Measurements from ENCODE around the gene CFAP54.
"Not testable (repeated sequence)": the region's sequence is repeated elsewhere in the genome, so short reads cannot be mapped to it uniquely, and the experiment has no call there.

CFAP54 gene, protein sequence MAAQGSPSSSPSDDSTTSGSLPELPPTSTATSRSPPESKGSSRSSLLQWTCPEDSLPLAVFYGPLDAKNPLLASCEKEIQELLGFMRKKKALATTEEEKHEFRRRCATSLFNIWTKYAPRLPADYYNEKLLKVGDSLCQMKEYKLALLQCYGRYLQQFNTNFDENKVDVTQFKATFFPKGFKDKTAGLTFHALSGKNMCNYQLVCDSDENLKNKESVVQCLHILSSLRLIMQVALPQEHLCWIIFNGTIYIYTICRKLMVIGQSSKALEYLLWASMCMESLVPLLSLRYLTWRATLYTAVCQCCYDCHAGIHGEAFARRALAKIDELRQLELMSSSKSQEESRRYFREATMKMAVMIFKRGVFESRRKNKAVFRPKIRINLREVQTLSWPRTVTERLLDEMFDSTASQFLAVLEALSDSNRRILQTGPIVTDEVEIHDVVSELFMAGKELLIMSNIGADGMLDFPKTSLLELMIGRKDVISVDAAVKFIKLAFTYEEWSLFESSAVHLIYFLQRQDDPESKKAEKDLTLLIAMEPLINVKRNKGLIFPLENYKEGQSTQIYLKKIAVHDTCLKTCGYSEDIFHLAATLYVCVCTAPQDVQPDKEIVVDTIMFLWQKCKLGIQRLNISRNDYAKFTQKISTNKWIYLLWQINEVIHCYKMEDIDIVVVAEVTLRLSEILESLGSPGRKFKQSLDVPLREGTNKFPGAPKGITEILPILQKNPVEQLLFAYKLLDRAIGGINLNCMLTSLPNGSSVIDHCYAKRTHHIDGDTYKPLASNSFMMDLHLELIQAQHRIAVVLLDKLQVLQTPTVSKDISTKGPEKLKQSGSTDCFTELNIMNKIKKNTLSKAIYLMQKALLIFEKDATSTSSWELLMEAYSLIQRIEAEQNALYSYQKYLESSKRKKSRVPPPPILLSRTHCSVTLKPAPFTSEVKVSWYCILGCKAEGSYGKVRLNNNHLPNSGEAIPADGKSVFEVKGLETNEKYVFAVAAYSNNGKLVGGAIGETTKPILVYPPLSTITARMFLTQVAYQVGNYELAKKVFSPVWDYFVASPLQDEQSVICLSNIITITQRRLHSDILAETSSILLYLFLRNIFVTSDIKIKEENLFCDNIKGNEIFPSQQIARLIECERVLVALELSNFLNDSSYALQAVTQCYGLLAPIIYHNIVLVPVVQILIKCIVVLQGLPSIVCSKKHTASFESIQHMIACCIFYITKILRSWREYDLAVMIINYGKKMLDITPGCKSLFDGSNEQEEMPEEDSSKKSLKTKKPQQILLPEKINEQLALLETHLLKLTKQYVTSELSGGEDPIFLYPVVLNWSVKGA (N-terminal part only)

DNA sequence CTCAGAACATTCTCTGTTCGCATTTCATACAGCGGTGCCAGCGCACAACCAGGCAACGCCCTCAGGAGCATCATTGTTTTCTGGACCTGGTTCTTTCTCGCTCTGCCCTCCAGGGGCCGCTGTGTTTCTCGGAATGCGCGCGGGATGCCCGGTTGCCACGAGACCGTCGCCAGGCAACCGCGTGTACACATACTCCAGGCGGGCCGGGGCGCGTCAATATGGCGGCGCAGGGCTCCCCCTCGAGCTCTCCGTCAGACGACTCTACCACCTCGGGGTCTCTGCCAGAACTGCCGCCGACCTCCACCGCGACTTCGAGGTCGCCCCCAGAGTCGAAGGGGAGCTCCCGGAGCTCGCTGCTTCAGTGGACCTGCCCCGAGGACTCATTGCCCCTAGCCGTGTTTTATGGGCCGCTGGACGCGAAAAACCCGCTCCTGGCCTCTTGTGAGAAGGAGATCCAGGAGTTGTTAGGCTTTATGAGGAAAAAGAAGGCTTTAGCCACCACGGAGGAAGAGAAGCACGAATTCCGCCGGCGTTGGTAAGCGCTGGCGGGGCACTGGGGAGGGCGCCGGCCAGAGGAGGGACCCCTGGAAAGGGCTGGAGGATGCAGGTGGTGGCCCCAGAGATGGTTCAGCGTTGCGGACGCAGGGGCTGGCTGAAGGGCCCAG, at the start of gene CFAP54:
TSS of gene CFAP54 (plus strand) at position 186 of the 665 bp plus-strand sequence. CDS start at position 219, 33 bp downstream.
- DNase-seq (ENCODE audit: low read depth) = peak; percentile 92

DNA sequence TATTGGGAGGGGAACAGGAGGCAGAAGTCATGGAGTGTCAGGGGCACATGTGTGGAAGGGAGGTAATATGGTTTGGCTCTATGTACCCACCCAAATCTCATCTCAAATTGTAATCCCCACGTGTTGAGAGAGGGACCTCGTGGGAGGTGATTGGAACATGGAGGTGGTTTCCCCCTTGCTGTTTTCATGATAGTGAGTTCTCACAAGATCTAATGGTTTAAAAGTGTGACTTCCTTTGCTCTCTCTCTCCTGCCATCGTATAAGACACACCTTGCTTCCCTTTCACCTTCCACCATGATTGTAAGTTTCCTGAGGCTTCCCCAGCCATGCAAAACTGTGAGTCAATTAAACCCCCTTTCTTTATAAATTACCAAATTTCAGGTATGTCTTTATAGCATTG, 47.6 kb upstream of the CFAP54 start:
- no peak for DNase-seq (ENCODE audit: low read depth)

DNA sequence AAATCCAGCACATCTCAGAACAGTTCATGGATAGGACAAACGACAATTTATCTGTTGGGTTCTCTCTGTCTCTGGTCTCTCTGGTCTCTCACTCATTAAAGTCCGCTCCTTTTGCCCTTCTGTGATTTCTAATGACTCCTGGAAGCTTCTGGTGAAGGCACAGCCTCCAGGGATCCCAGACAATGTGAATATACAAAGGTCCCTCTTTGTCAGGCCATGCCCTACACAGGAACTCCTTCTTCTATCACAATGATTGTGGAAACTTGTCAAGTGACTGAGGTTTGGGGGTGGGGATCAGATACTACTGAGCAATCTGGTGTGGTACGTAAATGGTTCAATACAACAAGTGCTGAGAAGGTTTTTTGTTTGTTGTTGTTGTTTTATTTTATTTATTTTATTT, 46.5 kb upstream of the CFAP54 start:
- DNase-seq (ENCODE audit: low read depth) = no peak

DNA sequence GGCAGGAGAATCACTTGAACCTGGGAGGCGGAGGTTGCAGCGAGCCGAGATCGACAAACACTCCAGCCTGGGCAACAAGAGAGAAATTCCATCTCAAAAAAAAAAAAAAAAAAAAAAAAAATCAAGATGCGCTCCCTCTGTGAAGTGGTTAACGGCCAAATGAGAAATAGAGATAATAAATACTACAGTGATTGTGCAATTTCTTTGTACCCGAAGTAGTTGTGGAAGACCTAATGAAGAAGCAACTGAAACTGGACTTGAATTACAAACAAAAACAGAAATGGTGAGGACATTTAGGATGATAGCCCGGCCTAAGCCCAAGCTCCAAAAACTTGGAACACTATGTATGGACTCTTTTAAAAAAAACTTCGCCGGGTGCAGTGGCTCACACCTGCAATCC, 45.0 kb upstream of the CFAP54 start:
- DNase-seq (ENCODE audit: low read depth) = no peak

DNA sequence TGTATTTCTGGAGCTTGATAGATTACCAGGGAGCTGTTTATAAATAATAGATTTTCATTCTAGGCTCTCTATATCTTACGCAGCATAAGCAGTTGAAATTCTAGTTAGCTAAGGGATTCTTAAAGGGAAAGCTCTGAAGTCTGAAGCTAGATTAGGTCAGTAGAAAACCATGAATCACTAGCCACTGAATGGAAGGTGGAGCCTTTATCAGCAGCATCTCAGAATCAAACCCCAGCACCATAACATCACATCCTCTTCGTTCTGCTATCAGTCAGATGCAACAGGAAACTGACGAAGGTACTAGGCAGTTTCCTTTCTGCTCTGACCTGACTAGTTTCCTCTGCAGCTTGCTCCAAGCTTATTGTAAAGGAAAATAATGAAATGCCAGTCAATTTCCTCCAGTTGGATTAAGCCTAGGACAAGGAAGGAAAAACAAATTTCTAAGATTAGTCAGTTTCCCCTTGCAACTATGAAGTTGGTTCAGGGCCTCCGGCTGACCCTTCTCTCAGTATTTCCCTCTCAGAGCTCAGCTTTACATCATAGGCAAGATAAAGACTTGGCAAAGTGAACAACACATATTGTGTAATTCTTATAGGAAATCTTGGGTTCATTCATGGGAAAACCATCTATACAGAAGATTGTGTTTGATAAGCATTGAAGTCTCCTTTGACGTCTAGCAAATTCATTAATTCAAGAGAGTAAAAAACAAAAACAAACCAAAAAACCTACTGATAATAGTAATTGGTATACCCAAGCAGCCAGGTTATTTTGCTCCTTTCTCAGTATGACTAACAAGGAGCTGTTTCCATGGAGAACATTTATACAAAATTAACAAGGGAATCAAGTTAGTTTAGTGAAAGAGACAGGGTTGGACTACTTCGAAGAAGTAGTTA, 43.4 kb upstream of the CFAP54 start:
- DNase-seq (ENCODE audit: low read depth) = peak; percentile 22

DNA sequence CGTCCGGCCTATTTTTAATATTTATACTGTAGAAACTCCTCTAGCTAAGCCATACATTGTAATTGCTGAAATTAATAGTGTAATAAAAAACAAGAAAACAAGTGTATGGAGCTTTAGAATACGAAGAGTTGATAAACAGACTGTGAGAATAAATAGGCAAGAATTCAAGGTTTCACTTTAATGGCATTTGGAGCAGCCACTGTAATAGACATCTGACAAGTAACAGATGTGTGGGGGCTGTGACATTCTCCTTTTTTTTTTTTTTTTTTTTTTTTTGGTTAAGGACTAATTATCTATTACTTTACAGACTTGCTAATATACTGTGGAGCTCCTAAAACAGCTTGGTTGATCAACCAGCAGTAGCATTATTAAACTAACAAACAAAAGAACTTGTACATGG, 42.1 kb upstream of the CFAP54 start:
- DNase-seq (ENCODE audit: low read depth) = no peak

DNA sequence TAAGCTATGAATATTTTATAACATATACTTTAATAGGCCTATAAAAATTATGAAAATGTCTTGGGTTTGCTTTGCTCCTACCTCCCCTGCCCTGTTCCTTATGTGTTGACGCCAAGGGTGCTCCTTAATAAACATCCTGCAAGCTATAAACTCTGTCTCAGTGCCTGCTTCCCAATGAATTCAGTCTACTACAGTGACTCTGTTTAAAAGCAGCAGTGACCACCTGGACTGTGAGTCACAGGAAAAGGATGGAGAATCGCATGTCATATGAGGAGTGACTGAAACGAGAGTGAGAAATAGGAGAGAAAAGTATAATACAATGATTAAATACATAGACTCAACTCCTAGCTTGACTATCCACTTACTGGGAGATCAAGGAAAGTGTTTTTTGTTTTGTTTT, 41.1 kb upstream of the CFAP54 start:
- DNase-seq (ENCODE audit: low read depth) = no peak

DNA sequence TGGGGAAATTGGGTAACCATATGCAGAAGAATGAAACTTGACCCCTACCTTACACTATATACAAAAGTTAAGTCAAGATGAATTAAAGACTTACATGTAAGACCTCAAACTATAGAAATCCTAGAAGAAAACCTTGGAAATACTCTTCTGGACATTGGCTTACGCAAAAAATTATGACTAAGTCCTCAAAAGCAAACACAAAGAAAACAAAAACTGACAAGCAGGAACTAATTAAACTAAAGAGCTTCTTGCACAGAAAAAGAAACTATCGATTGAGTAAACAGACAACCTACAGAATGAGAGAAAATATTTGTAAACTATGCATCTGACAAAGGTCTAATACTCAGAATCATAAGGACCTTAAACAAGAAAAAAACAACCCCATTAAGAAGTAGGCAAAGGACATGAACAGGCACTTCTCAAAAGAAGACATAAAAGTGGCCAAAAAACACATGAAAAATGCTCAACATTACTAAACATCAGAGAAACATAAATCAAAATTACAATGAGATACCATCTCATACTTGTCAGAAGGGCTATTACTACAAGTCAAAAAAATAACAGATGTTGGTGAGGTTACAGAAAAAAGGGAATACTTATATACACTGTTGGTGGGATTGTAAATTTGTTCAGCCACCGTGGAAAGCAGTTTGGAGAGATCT, 37.0 kb upstream of the CFAP54 start:
- no peak for DNase-seq (ENCODE audit: low read depth)

DNA sequence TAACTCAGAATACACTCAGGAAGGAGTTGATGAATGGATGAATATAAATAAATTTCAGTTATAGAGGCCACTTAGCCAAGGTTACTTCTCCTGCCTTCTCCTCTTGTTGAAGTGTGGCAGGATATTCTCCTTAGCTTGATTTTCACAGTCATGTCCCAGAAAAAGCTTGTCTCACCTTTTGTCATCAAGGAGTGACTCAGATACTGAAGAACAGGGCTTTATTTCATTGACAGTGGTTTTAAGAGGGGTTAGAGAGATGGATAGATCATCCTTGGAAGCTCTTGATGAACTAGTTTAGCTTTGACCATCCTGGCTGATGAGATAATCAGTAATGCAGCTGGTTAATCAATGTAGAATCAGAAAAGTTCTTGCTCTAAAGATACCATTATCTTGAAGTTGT, 35.0 kb upstream of the CFAP54 start:
- DNase-seq (ENCODE audit: low read depth) = no peak

DNA sequence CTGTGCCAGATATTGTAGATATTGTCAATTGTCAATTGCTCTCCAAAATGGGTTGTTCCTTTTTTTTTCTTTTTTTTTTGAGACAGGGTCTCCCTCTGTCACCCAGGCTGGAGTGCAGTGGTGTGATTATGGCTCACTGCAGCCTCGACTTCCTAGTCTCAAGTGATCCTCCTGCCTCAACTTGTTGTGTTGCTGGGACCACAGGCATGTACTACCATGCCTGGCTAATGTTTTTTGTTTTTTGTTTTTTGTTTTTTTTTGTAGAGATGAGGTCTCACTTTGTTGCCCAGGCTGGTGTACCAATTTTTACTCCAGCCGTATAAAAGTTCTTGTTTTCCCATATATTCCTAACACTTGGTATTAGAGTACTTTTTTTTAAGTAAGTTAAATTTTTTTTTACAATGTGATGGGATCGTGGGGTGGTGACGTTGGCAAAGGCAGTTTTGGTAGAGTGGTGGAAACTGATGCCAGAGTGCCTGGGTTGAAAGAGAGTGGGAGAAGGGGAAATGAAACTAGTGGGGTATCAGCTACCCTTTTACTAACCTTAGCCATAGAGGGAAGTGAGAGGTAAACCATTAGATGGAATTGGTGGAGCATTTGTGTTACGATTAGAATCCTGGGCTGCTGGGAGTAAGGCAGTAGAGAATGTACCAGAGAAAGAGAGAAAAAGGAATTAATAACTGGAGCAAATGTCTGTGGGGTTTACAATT, 33.0 kb upstream of the CFAP54 start:
- no peak for DNase-seq (ENCODE audit: low read depth)

DNA sequence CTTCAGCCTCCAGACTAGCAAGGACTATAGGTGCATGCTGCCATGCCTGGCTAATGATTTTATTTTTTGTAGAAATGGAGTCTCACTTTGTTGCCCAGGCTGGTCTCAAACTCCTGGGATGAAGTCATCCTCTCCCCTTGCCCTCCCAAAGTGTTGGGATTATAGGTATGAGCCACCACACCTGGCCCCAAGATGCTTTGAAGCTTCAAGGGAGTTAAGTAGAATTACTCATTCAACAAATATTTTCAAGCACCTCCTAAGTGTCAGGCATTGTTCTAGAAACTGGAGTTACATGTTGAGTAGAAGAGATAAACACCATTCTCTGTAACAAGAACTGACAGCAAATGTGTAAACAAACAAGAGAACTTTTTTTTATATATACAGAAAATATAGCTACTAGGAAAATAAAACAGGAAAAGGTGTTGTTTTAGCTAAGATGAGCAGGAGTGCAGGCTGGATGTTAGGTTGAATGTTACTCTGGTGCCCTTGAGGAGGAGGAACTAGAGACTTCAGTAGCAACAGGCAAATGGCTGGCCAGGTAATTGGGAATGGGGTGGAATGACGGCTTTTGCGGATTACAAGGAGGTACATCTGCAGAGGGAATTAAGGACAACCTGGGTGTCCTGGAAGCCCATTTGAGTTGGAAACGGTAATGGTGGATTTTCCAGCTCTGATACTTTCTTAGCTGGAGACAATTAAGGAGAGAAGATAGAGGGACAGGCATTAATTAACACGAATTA, 32.0 kb upstream of the CFAP54 start:
- DNase-seq (ENCODE audit: low read depth) = no peak

DNA sequence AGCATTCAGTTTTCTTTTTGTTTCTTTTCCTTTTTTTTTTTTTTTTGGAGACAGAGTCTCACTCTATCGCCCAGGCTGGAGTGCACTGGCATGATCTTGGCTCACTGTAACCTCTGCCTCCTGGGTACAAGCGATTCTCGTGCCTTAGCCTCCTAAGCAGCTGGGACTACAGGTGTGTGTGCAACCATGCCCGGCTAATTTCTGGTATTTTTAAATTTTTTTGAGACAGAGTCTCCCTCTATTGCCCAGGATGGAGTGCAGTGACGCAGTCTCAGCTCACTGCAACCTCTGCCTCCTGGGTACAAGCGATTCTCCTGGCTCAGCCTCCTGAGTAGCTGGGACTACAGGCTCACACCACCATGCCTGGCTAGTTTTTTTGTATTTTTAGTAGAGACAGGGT, 30.1 kb upstream of the CFAP54 start:
- DNase-seq (ENCODE audit: low read depth) = not testable (repeated sequence)

DNA sequence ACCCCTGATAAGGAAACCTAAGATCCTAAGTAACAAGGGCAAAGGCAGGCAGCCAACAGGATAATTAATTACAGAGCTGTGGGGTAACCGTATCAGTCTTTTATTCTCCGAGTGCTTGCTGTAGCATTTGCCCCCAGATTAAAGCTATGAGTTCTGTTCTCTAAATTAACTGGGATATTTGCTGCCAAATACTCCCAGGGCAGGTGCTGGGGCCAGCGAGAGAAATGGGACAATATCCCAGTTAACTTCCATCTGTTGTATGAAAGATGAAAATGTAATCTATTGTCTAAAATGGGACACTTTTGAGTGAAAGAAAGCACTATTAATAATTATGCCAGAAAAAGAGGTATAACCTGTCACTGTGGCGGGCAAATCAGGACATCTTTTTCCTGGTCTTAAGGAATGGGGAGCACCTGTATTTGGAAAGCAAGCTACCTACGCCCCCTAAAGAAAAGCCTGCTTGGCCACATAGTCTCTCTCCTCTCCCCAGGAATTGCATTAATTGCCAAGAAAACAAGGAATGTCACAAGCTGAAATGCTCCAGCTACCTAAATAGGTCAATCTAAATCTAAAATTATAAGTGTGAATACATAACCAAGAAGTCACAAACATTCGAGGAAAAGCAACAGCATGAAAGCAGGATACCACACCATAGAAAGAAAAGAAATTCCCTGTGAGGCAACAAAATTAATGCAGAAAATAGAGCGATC, 26.7 kb upstream of the CFAP54 start:
- DNase-seq (ENCODE audit: low read depth) = no peak

DNA sequence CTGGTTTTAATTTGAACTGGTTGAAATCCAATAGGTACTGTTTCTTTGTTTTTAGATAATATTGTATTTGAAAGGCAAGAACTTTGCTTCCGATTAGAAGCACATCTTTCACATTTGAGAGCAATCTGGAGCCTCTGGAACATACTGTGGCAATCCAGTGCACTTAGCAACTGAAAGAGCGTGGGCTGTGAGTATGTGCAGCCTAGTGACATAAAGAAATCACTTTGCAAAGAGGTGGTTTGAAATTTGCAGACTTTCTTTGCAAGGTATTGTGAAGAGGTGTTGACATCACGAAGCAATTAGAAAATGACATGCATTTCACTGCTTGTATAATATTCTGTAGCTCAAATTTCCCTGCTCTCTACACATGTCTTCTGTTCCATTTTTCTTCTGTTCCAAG, 23.5 kb upstream of the CFAP54 start:
- DNase-seq (ENCODE audit: low read depth) = no peak

DNA sequence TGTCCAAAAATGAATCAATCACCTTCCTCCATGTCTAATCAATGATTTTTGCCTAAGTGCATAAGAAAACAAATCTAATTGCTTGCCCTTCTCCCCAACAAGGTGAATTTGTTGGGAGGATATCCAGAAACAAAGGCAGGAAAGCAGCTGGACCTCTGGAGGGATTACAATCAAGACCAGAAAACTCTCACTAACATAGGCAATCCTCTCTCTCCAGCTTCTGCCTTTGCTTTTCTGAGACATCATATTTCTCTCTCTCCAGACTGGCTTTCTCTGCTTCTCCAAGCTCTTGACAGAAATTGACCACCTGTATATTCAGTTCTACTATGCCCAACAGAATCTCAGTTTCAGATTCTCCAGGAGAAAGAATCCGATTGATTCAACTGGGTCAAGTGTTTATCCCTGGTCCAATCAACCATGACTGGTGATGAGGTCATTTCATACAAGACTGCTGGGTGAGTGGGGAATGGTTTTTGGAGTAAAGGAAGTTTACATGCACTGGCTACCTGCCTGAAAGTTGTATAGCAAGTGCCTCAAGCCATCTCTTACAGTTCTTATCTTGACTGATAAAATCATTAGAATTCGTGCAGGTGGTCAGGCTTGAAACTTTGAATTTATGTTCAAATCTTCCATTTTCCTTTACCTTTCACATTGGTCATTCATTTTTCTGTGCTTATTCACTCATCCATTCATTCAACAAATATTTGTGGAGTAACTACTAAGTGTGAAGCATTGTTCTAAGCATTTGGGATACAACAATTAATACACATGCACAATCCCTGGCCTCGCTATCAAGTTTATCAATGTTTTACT, 22.2 kb upstream of the CFAP54 start:
- no peak for DNase-seq (ENCODE audit: low read depth)

DNA sequence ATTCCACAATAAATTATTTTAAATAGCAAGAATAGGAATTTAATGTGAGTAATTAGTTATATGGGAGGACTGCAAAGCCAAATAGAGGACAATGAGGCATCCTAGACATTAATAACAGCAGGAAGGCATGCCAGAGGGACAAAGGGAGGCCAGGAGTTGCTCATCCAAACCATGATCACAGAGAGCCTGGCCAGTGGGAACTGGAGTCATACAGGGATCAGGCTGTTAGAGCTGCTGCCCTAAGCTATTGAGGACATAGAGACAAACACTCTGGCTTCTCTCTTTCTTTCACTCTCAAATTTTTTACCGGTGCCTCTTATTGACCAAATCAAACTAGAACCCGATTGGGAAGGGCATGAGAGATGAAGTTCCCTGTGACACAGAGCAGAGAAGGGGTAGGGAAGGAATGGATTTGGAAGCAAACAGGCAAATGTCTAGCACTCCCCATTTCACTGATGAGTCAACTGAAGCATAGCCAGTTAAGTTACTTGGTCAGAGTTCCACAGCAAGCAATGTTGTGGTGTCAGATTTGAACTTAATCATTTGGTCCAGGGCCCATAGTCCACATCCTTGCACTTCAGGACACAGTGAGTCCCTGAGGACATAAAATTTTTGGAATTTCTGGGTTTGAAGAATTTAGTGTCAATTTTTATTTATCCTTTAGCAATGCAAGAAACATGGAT, 17.9 kb upstream of the CFAP54 start:
- no peak for DNase-seq (ENCODE audit: low read depth)

DNA sequence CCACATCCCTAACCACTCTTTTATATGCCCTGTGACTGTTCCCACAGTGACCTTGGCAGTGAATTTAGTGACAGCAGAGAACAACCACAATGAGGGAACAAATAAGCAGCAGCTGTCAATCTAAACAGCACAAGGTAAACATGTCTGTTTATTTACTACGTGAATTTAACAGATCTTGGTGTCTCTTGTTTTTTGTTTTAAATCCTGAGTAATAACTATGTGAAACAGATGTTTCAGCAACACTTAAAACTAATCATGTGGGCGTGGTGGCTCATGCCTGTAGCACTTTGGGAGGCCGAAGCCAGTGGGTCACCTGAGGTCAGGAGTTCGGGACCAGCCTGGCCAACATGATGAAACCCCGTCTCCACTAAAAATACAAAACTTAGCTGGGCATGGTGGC, 17.0 kb upstream of the CFAP54 start:
- no peak for DNase-seq (ENCODE audit: low read depth)
